NCI-H1694 (cell line): ENCODE measurements around the gene RFC2.
A peak's percentile ranks its signal among the peaks of the same experiment; 100 is the strongest.
"Not testable (repeated sequence)": the region's sequence is repeated elsewhere in the genome, so short reads cannot be mapped to it uniquely, and the experiment has no call there.

Source experiments
- DNase-seq: peaks from one replicate; lab custom pipeline; 2025; lab: John Stamatoyannopoulos, UW

RFC2 gene

GRCh38 chr7:74217455-74218342 is 36.5 kb downstream of the RFC2 start:
- peak; percentile 41 for DNase-seq

GRCh38 chr7:74216361-74216761 is 37.8 kb downstream of the RFC2 start:
- no peak for DNase-seq

GRCh38 chr7:74215921-74216320 is 38.3 kb downstream of the RFC2 start:
- no peak for DNase-seq

GRCh38 chr7:74214816-74215630 is 39.2 kb downstream of the RFC2 start:
- DNase-seq, result no peak

- no peak for DNase-seq
Observed at GRCh38 chr7:74212661-74213060, 41.5 kb downstream of the RFC2 start.

GRCh38 chr7:74208241-74208640 is 46.0 kb downstream of the RFC2 start:
- DNase-seq, result not testable (repeated sequence)

- no peak for DNase-seq
Observed at GRCh38 chr7:74207586-74207985, 46.6 kb downstream of the RFC2 start.

- DNase-seq, result peak; percentile 61
Observed at GRCh38 chr7:74206589-74207120, 47.5 kb downstream of the RFC2 start.

GRCh38 chr7:74206052-74206451 is 48.1 kb downstream of the RFC2 start:
- DNase-seq, result not testable (repeated sequence)

- no peak for DNase-seq
Observed at GRCh38 chr7:74203956-74204618, 50.1 kb downstream of the RFC2 start.

GRCh38 chr7:74202841-74203556 is 51.2 kb downstream of the RFC2 start:
- DNase-seq, result peak; percentile 34

GRCh38 chr7:74199551-74200355 is 54.4 kb downstream of the RFC2 start:
- no peak for DNase-seq

- no peak for DNase-seq
Observed at GRCh38 chr7:74197449-74198124, 56.6 kb downstream of the RFC2 start.

- DNase-seq, result not testable (repeated sequence)
Observed at GRCh38 chr7:74195968-74196654, 58.1 kb downstream of the RFC2 start.

GRCh38 chr7:74195139-74195860 is 58.9 kb downstream of the RFC2 start:
- DNase-seq, result not testable (repeated sequence)

GRCh38 chr7:74194686-74195085 is 59.5 kb downstream of the RFC2 start:
- no peak for DNase-seq

GRCh38 chr7:74193913-74194312 is 60.3 kb downstream of the RFC2 start:
- no peak for DNase-seq

- no peak for DNase-seq
Observed at GRCh38 chr7:74193054-74193453, 61.1 kb downstream of the RFC2 start.

- no peak for DNase-seq
Observed at GRCh38 chr7:74191231-74191630, 63.0 kb downstream of the RFC2 start.
